Smooth muscle cell (in vitro differentiated cells): Measurements from ENCODE around the gene BROX. TPM values are rescaled to one million over a fixed set of nuclear protein-coding genes. Genes with fewer than 3 reads are reported as not detected.

Experiments used
- DNase-seq: peaks from one replicate; lab custom pipeline; 2025; ENCODE audit not compliant: unreplicated experiment; lab: John Stamatoyannopoulos, UW
- H2AFZ ChIP-seq: fragments of 200-600 bp; sonication (generic); 2 replicates; pipeline ENCODE4 v1.6.0; 2016; ENCODE audit warnings: antibody characterized with exemption, low read depth, mild to moderate bottlenecking
- H3F3A ChIP-seq: fragments of 200-600 bp; sonication (generic); 2 replicates; pipeline ENCODE4 v1.6.0; 2017; ENCODE audit warnings: antibody characterized with exemption, low read depth
- H3K27ac ChIP-seq: fragments of 200-600 bp; sonication (generic); 2 replicates; pipeline ENCODE4 v1.5.1; 2016; ENCODE audit warnings: low read depth, mild to moderate bottlenecking
- H3K27me3 ChIP-seq: fragments of 200-600 bp; sonication (generic); 2 replicates; pipeline ENCODE4 v1.6.1; 2016; ENCODE audit warnings: low read depth, mild to moderate bottlenecking
- H3K36me3 ChIP-seq: fragments of 200-600 bp; sonication (generic); 2 replicates; pipeline ENCODE4 v1.5.1; 2016; ENCODE audit warnings: low read depth
- H3K4me1 ChIP-seq: fragments of 200-600 bp; sonication (generic); 2 replicates; pipeline ENCODE4 v1.5.1; 2016; ENCODE audit warnings: low read depth
- H3K4me2 ChIP-seq: fragments of 200-600 bp; sonication (generic); 2 replicates; pipeline ENCODE4 v1.6.0; 2016; ENCODE audit warnings: mild to moderate bottlenecking
- H3K4me3 ChIP-seq: fragments of 200-600 bp; sonication (generic); 2 replicates; pipeline ENCODE4 v1.5.1; 2016; ENCODE audit warnings: mild to moderate bottlenecking
- H3K79me2 ChIP-seq: fragments of 200-600 bp; sonication (generic); 2 replicates; pipeline ENCODE4 v1.6.0; 2016; ENCODE audit warnings: low read depth, mild to moderate bottlenecking
- H3K9ac ChIP-seq: fragments of 200-600 bp; sonication (generic); 2 replicates; pipeline ENCODE4 v1.6.0; 2016; ENCODE audit warnings: low read depth
- H3K9me3 ChIP-seq: fragments of 200-600 bp; sonication (generic); replicated peaks from 2 replicates; pipeline ENCODE4 v1.5.1; 2016; ENCODE audit warnings: low read depth
- H4K20me1 ChIP-seq: fragments of 200-600 bp; sonication (generic); 2 replicates; pipeline ENCODE4 v1.6.0; 2016; ENCODE audit warnings: low read depth
- CTCF ChIP-seq: fragments of 200-600 bp; sonication (generic); IDR thresholded peaks from 2 replicates; pipeline ENCODE4 v1.5.1; 2017; ENCODE audit warnings: borderline replicate concordance, mild to moderate bottlenecking, antibody characterized with exemption; ENCODE audit not compliant: insufficient read depth, poor library complexity, severe bottlenecking
- WGBS: methylation state at CpG from one replicate; pipeline ENCODE4 v1.1.7; 2016; ENCODE audit warnings: low lambda C conversion rate; 5-methylcytosine and 5-hydroxymethylcytosine counted together
- polyA plus RNA-seq: library from polyadenylated mRNA; unstranded; fragments of >200 nt; fragmentation: Nextera tagmentation; extraction: Ambion mirVana; gene quantifications from 2 replicates; pipeline ENCODE4 v1.2.1, GENCODE V29; 2016
- total RNA-seq: library from RNA; depleted of rRNA; stranded (reverse); fragments of >200 nt; gene quantifications from 2 replicates; pipeline ENCODE4 v1.2.3, GENCODE V29; 2014

The BROX gene
- total and polyA plus RNA-seq, 2 experiments from 2014 or later, result 13.3 to 64.3 TPM

- 97% methylated on average over 8 of the region's 8 CpGs for WGBS
Measured at GRCh38 chr1:222696741-222697140, 15.6 kb upstream of the BROX start.

GRCh38 chr1:222697203-222697602, 15.2 kb upstream of the BROX start:
- Histone ChIP-seq H4K20me1 (peaks cover 41% of the 10 kb centered on the region), H3K4me3 (no peak overlapping the region), H3K9ac (no peak overlapping the region), H3K27me3 (no peaks in the 10 kb centered on the region), H3K36me3 (peaks cover 16% of the 10 kb centered on the region), H3K27ac (no peak overlapping the region), H3K4me2 (no peak overlapping the region), H3K4me1 (no peaks in the 10 kb centered on the region), H2AFZ (no peak overlapping the region), H3F3A (no peaks in the 10 kb centered on the region), H3K79me2 (peaks cover 43% of the 10 kb centered on the region), H3K9me3 (no peaks in the 10 kb centered on the region)
- TF ChIP-seq CTCF, result no peak
- DNase-seq, result no peak
- WGBS, result 98% methylated on average over 2 of the region's 2 CpGs

More at GRCh38 chr1:222696741-222697140, 15.6 kb upstream of the BROX start:
- Histone ChIP-seq H3K4me3 (no peak overlapping the region), H3K79me2 (peaks cover 47% of the 10 kb centered on the region), H2AFZ (no peak overlapping the region), H3K4me2 (no peak overlapping the region), H3K9ac (no peak overlapping the region), H3F3A (no peaks in the 10 kb centered on the region), H4K20me1 (peaks cover 41% of the 10 kb centered on the region), H3K36me3 (peaks cover 16% of the 10 kb centered on the region), H3K4me1 (no peaks in the 10 kb centered on the region), H3K27me3 (no peaks in the 10 kb centered on the region), H3K9me3 (no peaks in the 10 kb centered on the region), H3K27ac (no peak overlapping the region)
- no peak for DNase-seq
- no peak for TF ChIP-seq CTCF

- no peak overlapping the region for H3K9ac ChIP-seq
- no peak overlapping the region for H3K4me2 ChIP-seq
- H3K9me3 ChIP-seq, result no peaks in the 10 kb centered on the region
- H3K4me3 ChIP-seq, result no peak overlapping the region
- no peaks in the 10 kb centered on the region for H3K27me3 ChIP-seq
- 97% methylated on average over 2 of the region's 2 CpGs for WGBS
- TF ChIP-seq CTCF, result no peak
- H3K27ac ChIP-seq, result no peak overlapping the region
- no peak overlapping the region for H2AFZ ChIP-seq
- H3K79me2 ChIP-seq, result peaks cover 45% of the 10 kb centered on the region
- H4K20me1 ChIP-seq, result peaks cover 45% of the 10 kb centered on the region
- DNase-seq, result no peak
- H3F3A ChIP-seq, result no peaks in the 10 kb centered on the region
- peaks cover 22% of the 10 kb centered on the region for H3K36me3 ChIP-seq
- no peaks in the 10 kb centered on the region for H3K4me1 ChIP-seq
Measured at GRCh38 chr1:222697826-222698225, 14.5 kb upstream of the BROX start.

- no peak for DNase-seq
- Histone ChIP-seq H3K36me3 (peaks cover 14% of the 10 kb centered on the region), H3K4me3 (no peak overlapping the region), H3F3A (no peaks in the 10 kb centered on the region), H3K4me1 (no peaks in the 10 kb centered on the region), H3K79me2 (peaks cover 60% of the 10 kb centered on the region), H2AFZ (no peak overlapping the region), H3K9me3 (no peaks in the 10 kb centered on the region), H3K4me2 (no peak overlapping the region), H3K9ac (no peak overlapping the region), H3K27me3 (no peaks in the 10 kb centered on the region), H3K27ac (no peak overlapping the region), H4K20me1 (peaks cover 34% of the 10 kb centered on the region)
- TF ChIP-seq CTCF, result no peak
- 95% methylated on average over 4 of the region's 4 CpGs for WGBS
Measured at GRCh38 chr1:222702210-222702609, 10.2 kb upstream of the BROX start.
